CD14-positive monocyte (primary cell): ENCODE measurements around the gene CHAMP1. TPM values are rescaled to one million over a fixed set of nuclear protein-coding genes. Genes with fewer than 3 reads are reported as not detected.
A peak's percentile ranks its signal among the peaks of the same experiment; 100 is the strongest.

Experiments
- DNase-seq, 3 donors: peaks; one replicate each; pipeline ENCODE4 v3.0.0-alpha.2; 2011 to 2022
- H2AFZ ChIP-seq: 2 replicates; pipeline ENCODE4 v1.6.0; 2012; ENCODE audit warnings: mild to moderate bottlenecking, low read depth, low read length, inconsistent platforms; ENCODE audit not compliant: insufficient read depth, poor library complexity, severe bottlenecking
- H3K27ac ChIP-seq, 2 donors: 1 replicate in 1 of 2; 2 replicates in 1 of 2; pipeline ENCODE4 v1.5.1; 2012 to 2013; ENCODE audit warnings: low read length in 2 of 2, control low read depth in 1 of 2, inconsistent platforms in 1 of 2, low read depth in 1 of 2, mild to moderate bottlenecking in 1 of 2
- H3K27me3 ChIP-seq, 2 donors: one replicate each; pipeline versions ENCODE4 v1.6.0 to v1.6.1; 2011 to 2013; ENCODE audit warnings: low read length in 2 of 2; ENCODE audit not compliant: control insufficient read depth in 2 of 2, insufficient read depth in 2 of 2
- H3K36me3 ChIP-seq, 2 donors: replicated peaks in 1 of 2; 1 replicate in 1 of 2; 2 replicates in 1 of 2; pipeline versions ENCODE4 v1.5.1 to v1.6.1; 2012 to 2013; ENCODE audit warnings: low read length in 2 of 2, control low read depth in 1 of 2, inconsistent platforms in 1 of 2, mild to moderate bottlenecking in 1 of 2; ENCODE audit not compliant: insufficient read depth in 2 of 2, control insufficient read depth in 1 of 2
- H3K4me1 ChIP-seq, 2 donors: 1 replicate in 1 of 2; 2 replicates in 1 of 2; pipeline versions ENCODE4 v1.5.1 to v1.6.1; 2012 to 2013; ENCODE audit warnings: low read length in 2 of 2, control low read depth in 1 of 2, inconsistent platforms in 1 of 2, mild to moderate bottlenecking in 1 of 2, moderate library complexity in 1 of 2; ENCODE audit not compliant: insufficient read depth in 2 of 2, control insufficient read depth in 1 of 2
- H3K4me2 ChIP-seq: replicated peaks from 2 replicates; pipeline ENCODE3; 2012; ENCODE audit warnings: low read length, moderate library complexity, mild to moderate bottlenecking; ENCODE audit not compliant: poor library complexity, severe bottlenecking; ENCODE audit errors: extremely low read depth
- H3K4me3 ChIP-seq, 3 experiments: fragments of 200-600 bp in 1 of 3; sonication (generic) in 1 of 3; replicated peaks in 1 of 3; 1 replicate in 2 of 3; 2 replicates in 1 of 3; pipeline ENCODE4 v1.5.1; 2011 to 2013; ENCODE audit warnings: low read length in 3 of 3, mild to moderate bottlenecking in 3 of 3, control low read depth in 2 of 3, low read depth in 2 of 3, inconsistent platforms in 1 of 3, moderate library complexity in 1 of 3
- H3K79me2 ChIP-seq: 2 replicates; pipeline ENCODE4 v1.6.0; 2012; ENCODE audit warnings: mild to moderate bottlenecking, control low read depth, inconsistent platforms, low read length, moderate library complexity; ENCODE audit not compliant: insufficient read depth
- H3K9ac ChIP-seq: 2 replicates; pipeline ENCODE4 v1.6.0; 2017; ENCODE audit warnings: low read length, mild to moderate bottlenecking; ENCODE audit not compliant: insufficient read depth, poor library complexity, severe bottlenecking
- H3K9me3 ChIP-seq, 2 donors: replicated peaks in 1 of 2; 1 replicate in 1 of 2; 2 replicates in 1 of 2; pipeline versions ENCODE4 v1.5.1 to v1.6.1; 2012 to 2013; ENCODE audit warnings: low read length in 2 of 2, control low read depth in 1 of 2; ENCODE audit not compliant: control insufficient read depth in 1 of 2, insufficient read depth in 1 of 2
- H4K20me1 ChIP-seq: 2 replicates; pipeline ENCODE4 v1.6.0; 2012; ENCODE audit warnings: mild to moderate bottlenecking, low read length, control low read depth, moderate library complexity; ENCODE audit not compliant: insufficient read depth
- H3K27ac Mint-ChIP-seq, 7 donors: one replicate each; pipeline ENCODE4 v1.8.0; 2020; ENCODE audit warnings: mild to moderate bottlenecking in 7 of 7, mixed read lengths in 7 of 7, moderate library complexity in 6 of 7, inconsistent platforms in 2 of 7
- H3K27me3 Mint-ChIP-seq, 3 donors: one replicate each; pipeline ENCODE4 v1.8.0; 2021 to 2022; ENCODE audit warnings: low read depth in 3 of 3, mild to moderate bottlenecking in 3 of 3, mixed read lengths in 3 of 3, moderate library complexity in 3 of 3, inconsistent platforms in 1 of 3
- H3K36me3 Mint-ChIP-seq, 2 donors: one replicate each; pipeline ENCODE4 v1.8.0; 2020; ENCODE audit warnings: mixed read lengths in 2 of 2, inconsistent platforms in 1 of 2, mild to moderate bottlenecking in 1 of 2
- H3K4me1 Mint-ChIP-seq: one replicate; pipeline ENCODE4 v1.8.0; 2020; ENCODE audit warnings: mild to moderate bottlenecking, mixed read lengths
- H3K4me3 Mint-ChIP-seq, 2 donors: one replicate each; pipeline ENCODE4 v1.8.0; 2020; ENCODE audit warnings: mild to moderate bottlenecking in 2 of 2, mixed read lengths in 2 of 2, moderate library complexity in 1 of 2
- H3K9me3 Mint-ChIP-seq, 7 donors: one replicate each; pipeline ENCODE4 v1.8.0; 2020 to 2022; ENCODE audit warnings: mixed read lengths in 7 of 7, mild to moderate bottlenecking in 6 of 7, moderate library complexity in 6 of 7, inconsistent platforms in 2 of 7
- WGBS: methylation state at CpG from one replicate; pipeline ENCODE4 v1.1.5; 2013; ENCODE audit warnings: missing lambda C conversion rate; ENCODE audit not compliant: insufficient coverage; 5-methylcytosine and 5-hydroxymethylcytosine counted together
- intact Hi-C, 2 donors: fragments of 100-400 bp; cut with micrococcal nuclease; formaldehyde crosslinking; loops; one replicate each; pipeline versions ENCODE4 v1.15.0 to v1.15.1; 2023
- polyA plus RNA-seq, 3 donors: library from polyadenylated mRNA; depleted of rRNA in 1 of 3; unstranded in 2 of 3; stranded (reverse) in 1 of 3; fragments of 300-500 nt in 2 of 3; fragments of >200 nt in 1 of 3; fragmentation: Illumina TruSeq in 2 of 3; gene quantifications; 1 replicate in 2 of 3; 2 replicates in 1 of 3; pipeline ENCODE4 v1.2.3, GENCODE V29; 2012 to 2021
- TF ChIP-seq, protein P1 (sequence below): fragments of 200-600 bp; IDR thresholded peaks from one replicate; pipeline ENCODE4 v1.8.0; 2022; ENCODE audit warnings: antibody characterized with exemption, mild to moderate bottlenecking

Gene CHAMP1
- polyA plus RNA-seq, 3 donors = 8.9 to 12.9 (median 9.2) TPM

DNA sequence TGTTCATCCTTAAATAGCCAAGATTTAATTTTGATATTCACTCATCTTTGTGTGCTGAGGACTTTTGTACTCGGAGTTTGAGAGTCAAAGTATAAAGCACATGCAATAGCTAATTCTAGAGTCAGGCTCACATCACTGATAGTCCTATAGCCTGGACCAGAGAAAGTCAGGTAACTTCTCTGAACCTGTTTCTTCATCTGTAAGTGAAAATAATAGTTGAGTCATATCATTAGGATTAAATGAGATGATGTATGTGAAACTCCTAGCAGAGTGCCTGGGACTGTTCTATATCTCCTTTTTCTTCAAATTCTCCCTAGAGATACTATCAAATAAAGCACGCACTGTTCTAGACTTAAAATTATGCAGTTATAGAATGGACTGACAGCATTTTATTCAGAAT lies 9.0 kb downstream of the CHAMP1 start:
- Histone ChIP-seq H3K9me3 (no peaks in the 10 kb centered on the region), H3K4me2 (no peak overlapping the region), H3K27ac (no peak overlapping the region), H2AFZ (no peak overlapping the region), H3K4me3 (no peak overlapping the region), H3K79me2 (peaks cover 72% of the 10 kb centered on the region), H3K9ac (no peak overlapping the region), H3K36me3 (peaks cover 39 to 69% of the 10 kb centered on the region in 2 donors), H3K27me3 (no peaks in the 10 kb centered on the region), H4K20me1 (peaks cover 46% of the 10 kb centered on the region), H3K4me1 (peaks cover 18 to 23% of the 10 kb centered on the region in 2 donors)
- Mint-ChIP-seq H3K27ac (peak overlapping the region in 1 of 7 donors; percentile 10), H3K9me3 (peaks cover 0 to 3% (median 0%) of the 10 kb centered on the region in 7 donors), H3K27me3 (peaks cover 0 to 2% (median 0%) of the 10 kb centered on the region in 3 donors), H3K4me1 (peaks cover 42% of the 10 kb centered on the region), H3K4me3 (no peak overlapping the region), H3K36me3 (peaks cover 57 to 69% of the 10 kb centered on the region in 2 donors)
- WGBS = no CpG with 5 or more reads among the region's 2 CpGs
- intact Hi-C loops = no loop called here
- TF ChIP-seq, protein P1, sequence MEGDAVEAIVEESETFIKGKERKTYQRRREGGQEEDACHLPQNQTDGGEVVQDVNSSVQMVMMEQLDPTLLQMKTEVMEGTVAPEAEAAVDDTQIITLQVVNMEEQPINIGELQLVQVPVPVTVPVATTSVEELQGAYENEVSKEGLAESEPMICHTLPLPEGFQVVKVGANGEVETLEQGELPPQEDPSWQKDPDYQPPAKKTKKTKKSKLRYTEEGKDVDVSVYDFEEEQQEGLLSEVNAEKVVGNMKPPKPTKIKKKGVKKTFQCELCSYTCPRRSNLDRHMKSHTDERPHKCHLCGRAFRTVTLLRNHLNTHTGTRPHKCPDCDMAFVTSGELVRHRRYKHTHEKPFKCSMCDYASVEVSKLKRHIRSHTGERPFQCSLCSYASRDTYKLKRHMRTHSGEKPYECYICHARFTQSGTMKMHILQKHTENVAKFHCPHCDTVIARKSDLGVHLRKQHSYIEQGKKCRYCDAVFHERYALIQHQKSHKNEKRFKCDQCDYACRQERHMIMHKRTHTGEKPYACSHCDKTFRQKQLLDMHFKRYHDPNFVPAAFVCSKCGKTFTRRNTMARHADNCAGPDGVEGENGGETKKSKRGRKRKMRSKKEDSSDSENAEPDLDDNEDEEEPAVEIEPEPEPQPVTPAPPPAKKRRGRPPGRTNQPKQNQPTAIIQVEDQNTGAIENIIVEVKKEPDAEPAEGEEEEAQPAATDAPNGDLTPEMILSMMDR = no peak
- no peak for DNase-seq

DNA sequence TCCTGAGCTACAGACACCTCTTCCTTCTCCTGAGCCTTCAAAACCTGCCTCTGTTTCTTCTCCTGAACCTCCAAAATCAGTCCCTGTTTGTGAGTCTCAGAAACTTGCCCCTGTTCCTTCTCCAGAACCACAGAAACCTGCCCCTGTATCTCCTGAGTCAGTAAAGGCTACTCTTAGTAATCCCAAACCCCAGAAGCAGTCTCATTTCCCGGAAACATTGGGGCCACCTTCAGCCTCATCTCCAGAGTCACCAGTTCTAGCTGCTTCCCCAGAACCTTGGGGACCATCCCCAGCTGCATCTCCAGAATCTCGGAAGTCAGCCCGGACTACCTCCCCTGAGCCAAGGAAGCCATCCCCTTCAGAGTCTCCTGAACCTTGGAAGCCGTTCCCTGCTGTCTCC lies 10.0 kb downstream of the CHAMP1 start:
- no peak overlapping the region for H3K4me2 ChIP-seq
- peak overlapping the region; percentile 68 to 89 (median 82) for H3K27ac Mint-ChIP-seq
- peaks cover 0 to 3% (median 0%) of the 10 kb centered on the region in 7 donors for H3K9me3 Mint-ChIP-seq
- peaks cover 0 to 3% (median 0%) of the 10 kb centered on the region in 3 donors for H3K27me3 Mint-ChIP-seq
- H3K4me1 ChIP-seq = peaks cover 18 to 23% of the 10 kb centered on the region in 2 donors
- peaks cover 62% of the 10 kb centered on the region for H3K79me2 ChIP-seq
- H3K36me3 Mint-ChIP-seq = peaks cover 59 to 74% of the 10 kb centered on the region in 2 donors
- H3K27ac ChIP-seq = peak overlapping the region; percentile 44 to 90
- H3K4me1 Mint-ChIP-seq = peaks cover 34% of the 10 kb centered on the region
- H3K9ac ChIP-seq = peak overlapping the region; percentile 50
- peaks cover 36% of the 10 kb centered on the region for H4K20me1 ChIP-seq
- H3K4me3 ChIP-seq = no peak overlapping the region
- H2AFZ ChIP-seq = no peak overlapping the region
- 100% methylated on average over 4 of the region's 4 CpGs for WGBS
- H3K36me3 ChIP-seq = peaks cover 43 to 74% of the 10 kb centered on the region in 2 donors
- TF ChIP-seq, protein P1 = no peak
- H3K9me3 ChIP-seq = no peaks in the 10 kb centered on the region
- H3K4me3 Mint-ChIP-seq = no peak overlapping the region
- no peaks in the 10 kb centered on the region for H3K27me3 ChIP-seq
- DNase-seq = no peak
- intact Hi-C loops = no loop called here
